ENCODE results near the gene ATG16L1. TPM values are rescaled to one million over a fixed set of nuclear protein-coding genes. Genes with fewer than 3 reads are reported as not detected.
A peak's percentile ranks its signal among the peaks of the same experiment; 100 is the strongest.

ATG16L1 gene
- total and polyA plus RNA-seq, 9 of the 15 experiments (the other 6 are each of a cell fraction or from before 2014, with no cell fraction given): 6.4 to 21.3 (median 17.2) TPM

- Histone ChIP-seq H3K9me3 (replicated peaks; ENCODE audit: control insufficient read depth, insufficient read depth, low read depth, low read length) (no peaks in the 10 kb centered on the region; the same call in 1 of the 2 replicates), H3K27me3 (ENCODE audit: control insufficient read depth in 2 of 2, insufficient read depth in 2 of 2, low read length in 2 of 2) (no peaks in the 10 kb centered on the region), H3K36me3 (ENCODE audit: control insufficient read depth, insufficient read depth, low read length) (no peaks in the 10 kb centered on the region), H3K79me2 (ENCODE audit: control insufficient read depth, insufficient read depth, low read length) (no peaks in the 10 kb centered on the region), H2AFZ (ENCODE audit: low read depth, low read length) (peak overlapping the region; percentile 80), H3K9ac (ENCODE audit: insufficient read depth in 1 of 2, low read depth in 2 of 2, low read length in 2 of 2) (peak overlapping the region in 1 of 2 experiments; percentile 45; a peak in 1 of 4 replicates), H3K4me1 (replicated peaks in 1 of 2; ENCODE audit: control insufficient read depth in 2 of 2, insufficient read depth in 2 of 2, low read length in 2 of 2) (peaks cover 9 to 26% of the 10 kb centered on the region in 2 experiments; a peak in 4 of 5 replicates), H3K4me3 (no peak overlapping the region), H4K20me1 (replicated peaks; ENCODE audit: control insufficient read depth, insufficient read depth, low read length) (no peaks in the 10 kb centered on the region), H3K27ac (ENCODE audit: extremely low read depth, low read depth, low read length) (peak overlapping the region; percentile 45; the same call in 2 of the 3 replicates), H3K9me1 (ENCODE audit: control insufficient read depth, insufficient read depth, low read length) (no peaks in the 10 kb centered on the region), H3K4me2 (ENCODE audit: insufficient read depth, low read length) (no peak overlapping the region)
- BruUV-seq (replicated peaks): no TSS peak
- no peak for DNase-seq (ENCODE audit: extremely low read depth in 1 of 4, low spot score in 3 of 4)
- in situ Hi-C loops (cut with MboI) (no loop called here), intact Hi-C loops (cut with micrococcal nuclease) (no loop called here)
- no peak for FAIRE-seq
- POLR2A ChIA-PET: no interaction called here
- ATAC-seq: peak; percentile 62
- 38% methylated on average over 2 of the region's 2 CpGs for WGBS (ENCODE audit: insufficient coverage, low coverage, missing lambda C conversion rate)
- no peak for TF ChIP-seq ZEB2 (IDR thresholded peaks at IDR 0.05)
- TF ChIP-seq BHLHE40 (IDR thresholded peaks at IDR 0.05; ENCODE audit: low read length): peak; percentile 20; the same call in 1 of the 2 replicates
- peak; percentile 95 for TF ChIP-seq ATF7 (IDR thresholded peaks at IDR 0.05)
- TF ChIP-seq PHF20 (IDR thresholded peaks at IDR 0.05; ENCODE audit: partially characterized antibody): no peak
- peak; percentile 37; the same call in 1 of the 2 replicates for TF ChIP-seq JUND (IDR thresholded peaks at IDR 0.05; ENCODE audit: borderline replicate concordance, low read depth, low read length)
- no peak for TF ChIP-seq JUND (tag; IDR thresholded peaks at IDR 0.05; ENCODE audit: borderline replicate concordance, low read depth, low read length)
- TF ChIP-seq NONO (IDR thresholded peaks at IDR 0.05; ENCODE audit: low read depth in 2 of 2, low read length in 1 of 2): peak in 1 of 2 experiments; percentile 83; a peak in 1 of 4 replicates
- TF ChIP-seq PRDM10 (IDR thresholded peaks at IDR 0.05; ENCODE audit: partially characterized antibody): peak; percentile 99
- TF ChIP-seq MXD1 (CRISPR knock-in tag; IDR thresholded peaks at IDR 0.05; ENCODE audit: borderline replicate concordance, poor library complexity, severe bottlenecking): no peak
- TF ChIP-seq TCF7L2 (IDR thresholded peaks at IDR 0.05; ENCODE audit: low read depth, low read length): 0 out of 2 replicates have a peak, but pooled peaks have one; percentile 21
- no peak for TF ChIP-seq AFF1 (IDR thresholded peaks at IDR 0.05; ENCODE audit: low read depth in 1 of 2, partially characterized antibody in 2 of 2)
- TF ChIP-seq FOXK2 (conservative IDR thresholded peaks at IDR 0.05 in 1 of 2, IDR thresholded peaks at IDR 0.05 in 1 of 2; ENCODE audit: low read depth in 2 of 2): peak in 1 of 2 experiments; percentile 94; a peak in 2 of 4 replicates
- CTCF ChIA-PET (ENCODE audit: low intra/inter-chr PET ratio): no interaction called here
These were observed 24.9 kb upstream of the ATG16L1 start for GRCh38 chr2:233226511-233227031.

All from K562 (cell line).